GM19372 (cell line): Measurements from ENCODE around the gene DOCK3.

Source experiments
- ATAC-seq: cut with Tn5 transposase; IDR thresholded peaks from one replicate; pipeline ENCODE4 v1.9.1; 2021; ENCODE audit warnings: mild to moderate bottlenecking, low read depth, moderate library complexity; ENCODE audit not compliant: unreplicated experiment

DOCK3 gene

GRCh38 chr3:51391566-51392354 lies 717.0 kb downstream of the DOCK3 start:
- peak; percentile 8 for ATAC-seq

- ATAC-seq = no peak
These were observed 717.8 kb downstream of the DOCK3 start for GRCh38 chr3:51392355-51393133.

GRCh38 chr3:51393134-51393495 lies 718.4 kb downstream of the DOCK3 start:
- ATAC-seq = no peak

- no peak for ATAC-seq
These were observed 718.8 kb downstream of the DOCK3 start for GRCh38 chr3:51393564-51393963.

- no peak for ATAC-seq
These were observed 719.8 kb downstream of the DOCK3 start for GRCh38 chr3:51394541-51394940.

- no peak for ATAC-seq
These were observed 720.9 kb downstream of the DOCK3 start for GRCh38 chr3:51395493-51396213.

- ATAC-seq = no peak
These were observed 721.7 kb downstream of the DOCK3 start for GRCh38 chr3:51396401-51396800.

GRCh38 chr3:51397392-51397791 lies 722.7 kb downstream of the DOCK3 start:
- ATAC-seq = no peak

- no peak for ATAC-seq
These were observed 724.0 kb downstream of the DOCK3 start for GRCh38 chr3:51398595-51399310.

- no peak for ATAC-seq
These were observed 725.4 kb downstream of the DOCK3 start for GRCh38 chr3:51400166-51400565.

GRCh38 chr3:51401735-51402134 lies 727.0 kb downstream of the DOCK3 start:
- no peak for ATAC-seq

- no peak for ATAC-seq
These were observed 728.9 kb downstream of the DOCK3 start for GRCh38 chr3:51403675-51404074.

GRCh38 chr3:51408021-51408420 lies 733.3 kb downstream of the DOCK3 start:
- ATAC-seq = no peak

- ATAC-seq = no peak
These were observed 734.1 kb downstream of the DOCK3 start for GRCh38 chr3:51408813-51409212.

GRCh38 chr3:51422211-51422610 lies 747.5 kb downstream of the DOCK3 start:
- ATAC-seq = no peak

GRCh38 chr3:51426921-51427320 lies 752.2 kb downstream of the DOCK3 start:
- ATAC-seq = no peak

- ATAC-seq = no peak
These were observed 754.4 kb downstream of the DOCK3 start for GRCh38 chr3:51429138-51429537.
